Astrocyte (in vitro differentiated cells and primary cell): ENCODE results near the gene MYO7B. TPM values are rescaled to one million over a fixed set of nuclear protein-coding genes. Genes with fewer than 3 reads are reported as not detected.
A peak's percentile ranks its signal among the peaks of the same experiment; 100 is the strongest.

Experiments used
- DNase-seq: peaks from one replicate; pipeline ENCODE4 v3.0.0-alpha.2; 2010; ENCODE audit warnings: low read depth
- FAIRE-seq: peaks from 2 replicates; lab custom pipeline; 2011; peaks lifted over from hg19 to GRCh38; lab: Jason Lieb, UNC
- H2AFZ ChIP-seq: 2 replicates; pipeline ENCODE4 v1.6.0; 2012; ENCODE audit warnings: low read depth, low read length, inconsistent platforms
- H3K27ac ChIP-seq: 2 replicates; pipeline ENCODE4 v1.5.1; 2011; ENCODE audit warnings: low read depth, low read length, inconsistent platforms
- H3K27me3 ChIP-seq: 2 replicates; pipeline ENCODE4 v1.6.0; 2011; ENCODE audit warnings: low read length, inconsistent platforms; ENCODE audit not compliant: insufficient read depth
- H3K36me3 ChIP-seq: 2 replicates; pipeline ENCODE4 v1.5.1; 2011; ENCODE audit warnings: low read length, inconsistent platforms; ENCODE audit not compliant: insufficient read depth
- H3K4me1 ChIP-seq: 2 replicates; pipeline ENCODE4 v1.5.1; 2011; ENCODE audit warnings: low read length, inconsistent platforms; ENCODE audit not compliant: insufficient read depth
- H3K4me2 ChIP-seq: 2 replicates; pipeline ENCODE4 v1.6.0; 2012; ENCODE audit warnings: low read length, inconsistent platforms
- H3K4me3 ChIP-seq: 2 replicates; pipeline ENCODE4 v1.5.1; 2011; ENCODE audit warnings: low read depth, mild to moderate bottlenecking, low read length, inconsistent platforms; ENCODE audit not compliant: insufficient read depth
- H3K79me2 ChIP-seq: 2 replicates; pipeline ENCODE4 v1.6.0; 2012; ENCODE audit warnings: mild to moderate bottlenecking, low read length, inconsistent platforms; ENCODE audit not compliant: insufficient read depth
- H3K9ac ChIP-seq: 2 replicates; pipeline ENCODE4 v1.6.0; 2012; ENCODE audit warnings: mild to moderate bottlenecking, low read length, inconsistent platforms
- H3K9me3 ChIP-seq: 2 replicates; pipeline ENCODE4 v1.5.1; 2012; ENCODE audit warnings: low read depth, mild to moderate bottlenecking, low read length, inconsistent platforms; ENCODE audit not compliant: insufficient read depth
- H4K20me1 ChIP-seq: 2 replicates; pipeline ENCODE4 v1.6.0; 2012; ENCODE audit warnings: low read length, inconsistent platforms; ENCODE audit not compliant: insufficient read depth
- H3K27ac Mint-ChIP-seq: one replicate; pipeline ENCODE4 v1.8.0; 2021; ENCODE audit warnings: mild to moderate bottlenecking, mixed read lengths; ENCODE audit not compliant: unreplicated experiment
- H3K27me3 Mint-ChIP-seq: one replicate; pipeline ENCODE4 v1.8.0; 2021; ENCODE audit warnings: low read depth, mixed read lengths; ENCODE audit not compliant: unreplicated experiment
- H3K36me3 Mint-ChIP-seq: one replicate; pipeline ENCODE4 v1.8.0; 2021; ENCODE audit warnings: low read depth, mixed read lengths; ENCODE audit not compliant: unreplicated experiment
- H3K4me1 Mint-ChIP-seq: one replicate; pipeline ENCODE4 v1.8.0; 2021; ENCODE audit warnings: low read depth, mixed read lengths; ENCODE audit not compliant: unreplicated experiment
- H3K4me3 Mint-ChIP-seq: one replicate; pipeline ENCODE4 v1.8.0; 2021; ENCODE audit warnings: mild to moderate bottlenecking, moderate library complexity, mixed read lengths; ENCODE audit not compliant: unreplicated experiment
- H3K9me3 Mint-ChIP-seq: one replicate; pipeline ENCODE4 v1.8.0; 2021; ENCODE audit warnings: mild to moderate bottlenecking, mixed read lengths; ENCODE audit not compliant: unreplicated experiment
- CTCF ChIP-seq: IDR thresholded peaks from 2 replicates; pipeline ENCODE4 v1.5.1; 2011; ENCODE audit warnings: low read depth, mild to moderate bottlenecking, inconsistent platforms, low read length, moderate library complexity; ENCODE audit not compliant: insufficient read depth
- EZH2 ChIP-seq: IDR thresholded peaks from 2 replicates; pipeline ENCODE4 v1.6.1; 2012; ENCODE audit warnings: mild to moderate bottlenecking, low read length, inconsistent platforms; ENCODE audit not compliant: insufficient read depth
- total RNA-seq: library from RNA; stranded (reverse); gene quantifications from 2 replicates; pipeline ENCODE4 v1.2.1, GENCODE V29; 2021

The MYO7B gene
- total RNA-seq, 1 donor from 2014 or later = 0.77 TPM

GRCh38 chr2:127511917-127512316, 23.6 kb upstream of the MYO7B start:
- Histone ChIP-seq H3K9ac (no peak overlapping the region), H3K79me2 (peaks cover 88% of the 10 kb centered on the region), H3K27me3 (no peaks in the 10 kb centered on the region), H4K20me1 (peaks cover 78% of the 10 kb centered on the region), H3K4me2 (no peak overlapping the region), H3K36me3 (peaks cover 10% of the 10 kb centered on the region), H3K4me1 (peaks cover 26% of the 10 kb centered on the region), H3K27ac (no peak overlapping the region), H2AFZ (no peak overlapping the region), H3K4me3 (no peak overlapping the region), H3K9me3 (no peaks in the 10 kb centered on the region)
- H3K4me3 Mint-ChIP-seq = no peak overlapping the region
- no peak for DNase-seq
- TF ChIP-seq CTCF (no peak), EZH2 (no peak)
- H3K4me1 Mint-ChIP-seq = peaks cover 71% of the 10 kb centered on the region
- peaks cover 9% of the 10 kb centered on the region for H3K36me3 Mint-ChIP-seq
- no peaks in the 10 kb centered on the region for H3K9me3 Mint-ChIP-seq
- H3K27me3 Mint-ChIP-seq = no peaks in the 10 kb centered on the region
- H3K27ac Mint-ChIP-seq = no peak overlapping the region
- FAIRE-seq = no peak

- H3K4me2 ChIP-seq = no peak overlapping the region
- no peaks in the 10 kb centered on the region for H3K27me3 Mint-ChIP-seq
- H3K9ac ChIP-seq = no peak overlapping the region
- H3K79me2 ChIP-seq = peaks cover 88% of the 10 kb centered on the region
- H3K4me3 Mint-ChIP-seq = no peak overlapping the region
- TF ChIP-seq EZH2 (no peak), CTCF (no peak)
- H3K4me1 Mint-ChIP-seq = peaks cover 68% of the 10 kb centered on the region
- H3K27ac Mint-ChIP-seq = no peak overlapping the region
- H4K20me1 ChIP-seq = peaks cover 80% of the 10 kb centered on the region
- peaks cover 10% of the 10 kb centered on the region for H3K36me3 ChIP-seq
- no peak for DNase-seq
- H3K9me3 ChIP-seq = no peaks in the 10 kb centered on the region
- peaks cover 25% of the 10 kb centered on the region for H3K4me1 ChIP-seq
- no peaks in the 10 kb centered on the region for H3K9me3 Mint-ChIP-seq
- no peaks in the 10 kb centered on the region for H3K27me3 ChIP-seq
- H2AFZ ChIP-seq = no peak overlapping the region
- H3K27ac ChIP-seq = no peak overlapping the region
- no peak overlapping the region for H3K4me3 ChIP-seq
- FAIRE-seq = no peak
- peaks cover 11% of the 10 kb centered on the region for H3K36me3 Mint-ChIP-seq
Observed at GRCh38 chr2:127512362-127512761, 23.1 kb upstream of the MYO7B start.

GRCh38 chr2:127514076-127514475, 21.4 kb upstream of the MYO7B start:
- H3K9ac ChIP-seq = no peak overlapping the region
- no peak overlapping the region for H3K27ac ChIP-seq
- H2AFZ ChIP-seq = no peak overlapping the region
- H3K4me2 ChIP-seq = no peak overlapping the region
- Mint-ChIP-seq H3K27ac (no peak overlapping the region), H3K9me3 (no peaks in the 10 kb centered on the region), H3K4me3 (peak overlapping the region; percentile 37), H3K27me3 (no peaks in the 10 kb centered on the region), H3K36me3 (peaks cover 13% of the 10 kb centered on the region), H3K4me1 (peaks cover 62% of the 10 kb centered on the region)
- H3K79me2 ChIP-seq = peaks cover 96% of the 10 kb centered on the region
- H3K4me3 ChIP-seq = no peak overlapping the region
- peaks cover 74% of the 10 kb centered on the region for H4K20me1 ChIP-seq
- H3K4me1 ChIP-seq = peaks cover 14% of the 10 kb centered on the region
- FAIRE-seq (no peak), DNase-seq (no peak)
- TF ChIP-seq CTCF (no peak), EZH2 (no peak)
- peaks cover 10% of the 10 kb centered on the region for H3K36me3 ChIP-seq
- H3K27me3 ChIP-seq = no peaks in the 10 kb centered on the region
- no peaks in the 10 kb centered on the region for H3K9me3 ChIP-seq
